ENCODE data around the gene POU2F1. TPM values are rescaled to one million over a fixed set of nuclear protein-coding genes. Genes with fewer than 3 reads are reported as not detected.

The POU2F1 gene
- total RNA-seq, 1 experiment from 2014 or later: 29.6 TPM

DNA sequence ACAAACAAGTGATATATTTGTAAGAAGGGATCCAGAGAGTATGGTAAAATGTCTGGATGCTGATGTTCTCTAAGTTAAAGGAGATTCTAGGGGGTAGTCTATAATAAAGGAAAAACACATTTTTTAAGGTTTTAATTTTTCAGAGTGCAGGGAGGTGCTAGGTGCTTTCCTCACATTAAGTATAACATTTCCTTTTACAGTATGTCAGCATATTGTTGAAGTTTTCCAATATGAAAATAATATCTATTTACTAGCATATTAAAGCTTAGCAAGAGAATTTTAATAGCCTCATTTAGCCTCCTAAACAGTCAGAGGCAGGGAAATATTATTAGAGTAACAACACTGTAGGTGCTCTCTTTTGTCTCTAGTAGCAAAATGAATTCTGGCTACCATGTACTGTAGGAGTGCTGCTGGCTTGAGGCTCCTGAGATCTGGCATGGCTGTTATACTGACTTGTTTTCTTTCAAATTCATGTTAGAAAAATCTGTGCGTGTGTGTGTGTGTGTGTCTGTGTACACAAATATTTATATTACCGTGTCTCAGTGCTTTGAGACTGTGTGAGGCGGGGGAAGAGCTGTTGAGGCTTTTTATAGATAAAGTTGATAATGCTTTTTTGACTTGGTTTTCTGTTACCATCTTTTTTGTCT is 71.0 kb downstream of the POU2F1 start:
- no peaks in the 10 kb centered on the region for H3K4me1 Mint-ChIP-seq (ENCODE audit: low read depth, unreplicated experiment)
- Histone ChIP-seq H3K9me3 (no peaks in the 10 kb centered on the region), H3K36me3 (ENCODE audit: control insufficient read depth, insufficient read depth, low read length) (no peaks in the 10 kb centered on the region), H3K4me1 (peaks cover 8% of the 10 kb centered on the region), H3K4me3 (ENCODE audit: low read depth, low read length) (no peak overlapping the region), H3K27me3 (replicated peaks; ENCODE audit: control insufficient read depth, insufficient read depth, low read length) (no peaks in the 10 kb centered on the region)
- peaks cover 5% of the 10 kb centered on the region for H3K36me3 Mint-ChIP-seq (ENCODE audit: insufficient read depth, unreplicated experiment)
- no peak for DNase-seq
- BruUV-seq (replicated peaks): no TSS peak
- no peaks in the 10 kb centered on the region for H3K27me3 Mint-ChIP-seq (ENCODE audit: insufficient read depth, unreplicated experiment)
- TF ChIP-seq, protein P1, sequence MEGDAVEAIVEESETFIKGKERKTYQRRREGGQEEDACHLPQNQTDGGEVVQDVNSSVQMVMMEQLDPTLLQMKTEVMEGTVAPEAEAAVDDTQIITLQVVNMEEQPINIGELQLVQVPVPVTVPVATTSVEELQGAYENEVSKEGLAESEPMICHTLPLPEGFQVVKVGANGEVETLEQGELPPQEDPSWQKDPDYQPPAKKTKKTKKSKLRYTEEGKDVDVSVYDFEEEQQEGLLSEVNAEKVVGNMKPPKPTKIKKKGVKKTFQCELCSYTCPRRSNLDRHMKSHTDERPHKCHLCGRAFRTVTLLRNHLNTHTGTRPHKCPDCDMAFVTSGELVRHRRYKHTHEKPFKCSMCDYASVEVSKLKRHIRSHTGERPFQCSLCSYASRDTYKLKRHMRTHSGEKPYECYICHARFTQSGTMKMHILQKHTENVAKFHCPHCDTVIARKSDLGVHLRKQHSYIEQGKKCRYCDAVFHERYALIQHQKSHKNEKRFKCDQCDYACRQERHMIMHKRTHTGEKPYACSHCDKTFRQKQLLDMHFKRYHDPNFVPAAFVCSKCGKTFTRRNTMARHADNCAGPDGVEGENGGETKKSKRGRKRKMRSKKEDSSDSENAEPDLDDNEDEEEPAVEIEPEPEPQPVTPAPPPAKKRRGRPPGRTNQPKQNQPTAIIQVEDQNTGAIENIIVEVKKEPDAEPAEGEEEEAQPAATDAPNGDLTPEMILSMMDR (IDR thresholded peaks at IDR 0.05; ENCODE audit: insufficient read depth in 1 of 2, low read depth in 1 of 2, low read length in 1 of 2, severe bottlenecking in 1 of 2, unreplicated experiment in 1 of 2): no peak
- no peak overlapping the region for H3K27ac Mint-ChIP-seq (ENCODE audit: unreplicated experiment)
- H3K9me3 Mint-ChIP-seq (ENCODE audit: unreplicated experiment): no peaks in the 10 kb centered on the region
- ChIA-PET CTCF (interaction anchor here (0.5 kb wide), 1 partner anchor 25 kb away, joined by 3 read pairs; no protein-coding TSS in a partner anchor), POLR2A (no interaction called here)
- intact Hi-C loops (cut with micrococcal nuclease; ENCODE audit: unreplicated experiment): no loop called here
- H3K4me3 Mint-ChIP-seq (ENCODE audit: unreplicated experiment): no peak overlapping the region

DNA sequence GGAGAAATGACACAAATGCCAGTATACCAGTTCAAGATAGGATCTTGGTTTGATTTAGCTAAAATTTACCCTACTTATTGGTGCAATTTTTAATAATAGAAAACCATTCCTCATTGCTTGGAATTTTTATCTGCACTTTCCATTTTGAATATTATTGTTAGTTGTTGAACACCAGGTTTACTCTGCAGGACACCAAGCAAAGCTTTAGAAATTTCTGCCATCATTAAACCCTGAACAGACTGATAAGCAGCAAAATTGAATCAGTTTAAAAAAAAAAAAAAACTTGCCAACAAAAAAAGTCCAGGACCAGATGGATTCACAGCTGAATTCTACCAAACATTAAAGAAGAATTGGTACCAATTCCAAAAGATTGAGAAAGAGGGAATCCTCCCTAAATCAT is 71.5 kb downstream of the POU2F1 start:
- no peak overlapping the region for H3K4me3 Mint-ChIP-seq (ENCODE audit: unreplicated experiment)
- H3K27ac Mint-ChIP-seq (ENCODE audit: unreplicated experiment): no peak overlapping the region
- H3K9me3 Mint-ChIP-seq (ENCODE audit: unreplicated experiment): no peaks in the 10 kb centered on the region
- no peaks in the 10 kb centered on the region for H3K4me1 Mint-ChIP-seq (ENCODE audit: low read depth, unreplicated experiment)
- Histone ChIP-seq H3K4me1 (peaks cover 13% of the 10 kb centered on the region), H3K4me3 (ENCODE audit: low read depth, low read length) (no peak overlapping the region), H3K9me3 (no peaks in the 10 kb centered on the region), H3K27me3 (replicated peaks; ENCODE audit: control insufficient read depth, insufficient read depth, low read length) (no peaks in the 10 kb centered on the region), H3K36me3 (ENCODE audit: control insufficient read depth, insufficient read depth, low read length) (no peaks in the 10 kb centered on the region)
- no TSS peak for BruUV-seq (replicated peaks)
- H3K27me3 Mint-ChIP-seq (ENCODE audit: insufficient read depth, unreplicated experiment): no peaks in the 10 kb centered on the region
- POLR2A ChIA-PET: no interaction called here
- TF ChIP-seq, protein P1 (IDR thresholded peaks at IDR 0.05; ENCODE audit: insufficient read depth in 1 of 2, low read depth in 1 of 2, low read length in 1 of 2, severe bottlenecking in 1 of 2, unreplicated experiment in 1 of 2): no peak
- DNase-seq: no peak
- H3K36me3 Mint-ChIP-seq (ENCODE audit: insufficient read depth, unreplicated experiment): peaks cover 5% of the 10 kb centered on the region
- intact Hi-C loops (cut with micrococcal nuclease; ENCODE audit: unreplicated experiment): no loop called here
- CTCF ChIA-PET: no interaction called here

GRCh38 chr1:167293057-167293456 is 72.4 kb downstream of the POU2F1 start:
- CTCF ChIA-PET: no interaction called here
- Mint-ChIP-seq H3K27me3 (ENCODE audit: insufficient read depth, unreplicated experiment) (no peaks in the 10 kb centered on the region), H3K36me3 (ENCODE audit: insufficient read depth, unreplicated experiment) (peaks cover 5% of the 10 kb centered on the region), H3K27ac (ENCODE audit: unreplicated experiment) (no peak overlapping the region), H3K4me1 (ENCODE audit: low read depth, unreplicated experiment) (peaks cover 7% of the 10 kb centered on the region), H3K9me3 (ENCODE audit: unreplicated experiment) (no peaks in the 10 kb centered on the region), H3K4me3 (ENCODE audit: unreplicated experiment) (no peak overlapping the region)
- no peak overlapping the region for H3K4me3 ChIP-seq (ENCODE audit: low read depth, low read length)
- BruUV-seq (replicated peaks): no TSS peak
- no peaks in the 10 kb centered on the region for H3K9me3 ChIP-seq
- H3K27me3 ChIP-seq (replicated peaks; ENCODE audit: control insufficient read depth, insufficient read depth, low read length): no peaks in the 10 kb centered on the region
- POLR2A ChIA-PET: no interaction called here
- TF ChIP-seq, protein P1 (IDR thresholded peaks at IDR 0.05; ENCODE audit: insufficient read depth in 1 of 2, low read depth in 1 of 2, low read length in 1 of 2, severe bottlenecking in 1 of 2, unreplicated experiment in 1 of 2): no peak
- H3K36me3 ChIP-seq (ENCODE audit: control insufficient read depth, insufficient read depth, low read length): no peaks in the 10 kb centered on the region
- H3K4me1 ChIP-seq: peaks cover 19% of the 10 kb centered on the region
- intact Hi-C loops (cut with micrococcal nuclease; ENCODE audit: unreplicated experiment): no loop called here
- DNase-seq: no peak

All from Caco-2 (cell line).